ENCODE data around the gene HOXA7. TPM values are rescaled to one million over a fixed set of nuclear protein-coding genes. Genes with fewer than 3 reads are reported as not detected.

The HOXA7 gene
- total RNA-seq, 2 donors from 2014 or later, result 0.26 to 0.66 TPM

GRCh38 chr7:27198138-27198841, 41.8 kb upstream of the HOXA7 start:
- no peak overlapping the region for H3K4me3 ChIP-seq
- peaks cover 37% of the 10 kb centered on the region for H3K4me1 ChIP-seq
- intact Hi-C loops (cut with DNase I), result loop anchor here (5.0 to 10.0 kb wide), 4 partner anchors 377 to 897 kb away; no protein-coding TSS in a partner anchor
- no peaks in the 10 kb centered on the region for H3K36me3 ChIP-seq (replicated peaks in 1 of 2; ENCODE audit: insufficient read depth in 1 of 2, low read depth in 2 of 2)
- ATAC-seq, result no peak
- H3K9me3 ChIP-seq, result no peaks in the 10 kb centered on the region
- no peak overlapping the region for H3K27ac ChIP-seq
- H3K27me3 ChIP-seq, result peaks cover 0 to 90% of the 10 kb centered on the region in 2 donors
- peak in 2 of 4 donors; percentile 5 to 8 for DNase-seq
- TF ChIP-seq, protein P1, sequence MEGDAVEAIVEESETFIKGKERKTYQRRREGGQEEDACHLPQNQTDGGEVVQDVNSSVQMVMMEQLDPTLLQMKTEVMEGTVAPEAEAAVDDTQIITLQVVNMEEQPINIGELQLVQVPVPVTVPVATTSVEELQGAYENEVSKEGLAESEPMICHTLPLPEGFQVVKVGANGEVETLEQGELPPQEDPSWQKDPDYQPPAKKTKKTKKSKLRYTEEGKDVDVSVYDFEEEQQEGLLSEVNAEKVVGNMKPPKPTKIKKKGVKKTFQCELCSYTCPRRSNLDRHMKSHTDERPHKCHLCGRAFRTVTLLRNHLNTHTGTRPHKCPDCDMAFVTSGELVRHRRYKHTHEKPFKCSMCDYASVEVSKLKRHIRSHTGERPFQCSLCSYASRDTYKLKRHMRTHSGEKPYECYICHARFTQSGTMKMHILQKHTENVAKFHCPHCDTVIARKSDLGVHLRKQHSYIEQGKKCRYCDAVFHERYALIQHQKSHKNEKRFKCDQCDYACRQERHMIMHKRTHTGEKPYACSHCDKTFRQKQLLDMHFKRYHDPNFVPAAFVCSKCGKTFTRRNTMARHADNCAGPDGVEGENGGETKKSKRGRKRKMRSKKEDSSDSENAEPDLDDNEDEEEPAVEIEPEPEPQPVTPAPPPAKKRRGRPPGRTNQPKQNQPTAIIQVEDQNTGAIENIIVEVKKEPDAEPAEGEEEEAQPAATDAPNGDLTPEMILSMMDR (IDR thresholded peaks at IDR 0.05), result no peak
- WGBS, 2 donors, result 10 to 16% methylated on average over 29 of the region's 29 CpGs

DNA sequence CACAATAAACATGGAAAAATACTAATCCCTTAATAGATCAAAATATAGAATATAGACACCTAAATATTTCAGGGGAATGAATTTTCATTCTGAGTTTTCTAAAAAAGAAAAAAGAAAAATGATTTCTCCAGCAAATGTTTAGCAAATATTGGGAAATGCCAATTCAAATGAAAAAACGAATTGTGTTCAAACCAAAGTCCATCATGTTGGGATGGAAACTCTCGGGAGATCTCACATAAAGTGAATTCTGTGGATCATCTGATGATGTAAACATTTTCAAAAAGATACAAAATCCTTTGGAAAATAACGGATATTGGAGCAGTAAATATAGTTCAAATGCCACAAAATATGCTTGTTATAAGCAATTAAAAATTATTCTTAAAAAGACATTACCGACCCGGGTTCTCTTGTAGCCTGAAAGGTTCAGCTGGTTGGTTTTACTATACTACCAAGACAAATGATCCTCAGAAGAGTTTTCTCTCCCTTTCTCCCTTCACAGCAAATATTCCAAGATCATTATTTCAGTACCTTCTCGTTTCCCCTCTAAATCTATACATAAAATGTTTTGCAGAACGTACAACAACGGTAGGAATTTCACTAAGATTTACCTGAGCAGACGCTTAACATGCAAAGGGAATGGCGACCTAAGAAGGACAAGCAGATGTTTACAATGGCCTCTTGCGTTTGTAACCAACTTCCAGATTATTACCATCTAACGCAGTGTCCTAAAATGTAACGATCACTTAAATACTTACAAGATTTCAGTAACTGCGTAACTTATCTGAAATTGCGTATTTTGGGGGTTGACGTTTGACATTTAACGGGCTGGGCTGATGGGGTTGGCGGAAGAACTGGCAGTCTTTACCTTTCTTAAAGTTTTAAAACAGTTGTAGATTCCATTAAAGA, 40.9 kb upstream of the HOXA7 start:
- Histone ChIP-seq H3K9me3 (no peaks in the 10 kb centered on the region), H3K36me3 (replicated peaks in 1 of 2; ENCODE audit: insufficient read depth in 1 of 2, low read depth in 2 of 2) (no peaks in the 10 kb centered on the region), H3K27ac (no peak overlapping the region), H3K4me3 (no peak overlapping the region), H3K4me1 (peaks cover 46% of the 10 kb centered on the region), H3K27me3 (peaks cover 0 to 91% of the 10 kb centered on the region in 2 donors)
- WGBS, 2 donors, result 15 to 25% methylated on average over 18 of the region's 18 CpGs
- TF ChIP-seq, protein P1 (IDR thresholded peaks at IDR 0.05), result no peak
- no peak for TF ChIP-seq POLR2A (IDR thresholded peaks at IDR 0.05)
- intact Hi-C loops (cut with DNase I), result loop anchor here (5.0 to 10.0 kb wide), 4 partner anchors 377 to 897 kb away; no protein-coding TSS in a partner anchor
- DNase-seq (no peak), ATAC-seq (no peak)

GRCh38 chr7:27196287-27196767, 39.9 kb upstream of the HOXA7 start:
- Histone ChIP-seq H3K36me3 (replicated peaks in 1 of 2; ENCODE audit: insufficient read depth in 1 of 2, low read depth in 2 of 2) (no peaks in the 10 kb centered on the region), H3K4me3 (no peak overlapping the region), H3K27me3 (peaks cover 0 to 92% of the 10 kb centered on the region in 2 donors), H3K27ac (no peak overlapping the region), H3K4me1 (peaks cover 44% of the 10 kb centered on the region), H3K9me3 (no peaks in the 10 kb centered on the region)
- WGBS, 2 donors, result 4% methylated on average over 6 of the region's 6 CpGs
- TF ChIP-seq, protein P1 (IDR thresholded peaks at IDR 0.05), result peak; percentile 38 to 81 (median 76)
- TF ChIP-seq POLR2A (IDR thresholded peaks at IDR 0.05), result no peak
- intact Hi-C loops (cut with DNase I), result loop anchor here (5.0 to 10.0 kb wide), 4 partner anchors 378 to 898 kb away; no protein-coding TSS in a partner anchor
- DNase-seq, result peak; percentile 70 to 86 (median 80)
- no peak for ATAC-seq

- H3K4me1 ChIP-seq, result peaks cover 29% of the 10 kb centered on the region
- peaks cover 0 to 84% of the 10 kb centered on the region in 2 donors for H3K27me3 ChIP-seq
- H3K4me3 ChIP-seq, result no peak overlapping the region
- DNase-seq (peak in 2 of 4 donors; percentile 1 to 2), ATAC-seq (no peak)
- no peaks in the 10 kb centered on the region for H3K9me3 ChIP-seq
- no peak overlapping the region for H3K27ac ChIP-seq
- TF ChIP-seq POLR2A (IDR thresholded peaks at IDR 0.05), result no peak
- TF ChIP-seq, protein P1 (IDR thresholded peaks at IDR 0.05), result no peak
- WGBS, 2 donors, result 21 to 29% methylated on average over 9 of the region's 9 CpGs
- intact Hi-C loops (cut with DNase I), result loop anchor here (5.0 to 10.0 kb wide), 4 partner anchors 380 to 900 kb away; no protein-coding TSS in a partner anchor
- no peaks in the 10 kb centered on the region for H3K36me3 ChIP-seq (replicated peaks in 1 of 2; ENCODE audit: insufficient read depth in 1 of 2, low read depth in 2 of 2)
Measured at GRCh38 chr7:27194686-27195379, 38.4 kb upstream of the HOXA7 start.
